GM12892 (cell line): Measurements from ENCODE around the gene PMM1.

Experiments
- POLR2A ChIP-seq: IDR thresholded peaks from 2 replicates; pipeline ENCODE4 v1.6.1; 2011; ENCODE audit warnings: low read depth, low read length, control low read depth
- POLR2AphosphoS5 ChIP-seq: IDR thresholded peaks from 2 replicates; pipeline ENCODE4 v1.6.1; 2011; ENCODE audit warnings: low read depth, low read length, control low read depth
- TAF1 ChIP-seq: IDR thresholded peaks from 2 replicates; pipeline ENCODE4 v1.6.1; 2011; ENCODE audit warnings: low read depth, mild to moderate bottlenecking, control low read depth, low read length, borderline replicate concordance

GRCh38 chr22:41532908-41533825 is 56.5 kb downstream of the PMM1 start:
- no peak for TF ChIP-seq POLR2AphosphoS5
- TF ChIP-seq POLR2A: no peak
- no peak for TF ChIP-seq TAF1
